H9 (cell line): ENCODE data around the gene ANO2. TPM values are rescaled to one million over a fixed set of nuclear protein-coding genes. Genes with fewer than 3 reads are reported as not detected.

Experiments
- DNase-seq: peaks from one replicate; pipeline ENCODE4 v3.0.0-alpha.2; 2017
- H2AFZ ChIP-seq: one replicate; pipeline ENCODE4 v1.6.1; 2013; ENCODE audit warnings: mild to moderate bottlenecking, low read length, control low read depth, moderate library complexity
- H2AK5ac ChIP-seq: 2 replicates; pipeline ENCODE4 v1.6.1; 2013; ENCODE audit warnings: low read length, control low read depth, mixed read lengths; ENCODE audit not compliant: insufficient read length
- H2BK120ac ChIP-seq: one replicate; pipeline ENCODE4 v1.6.1; 2013; ENCODE audit warnings: low read depth, mild to moderate bottlenecking, low read length, control low read depth, inconsistent platforms; ENCODE audit not compliant: poor library complexity, severe bottlenecking
- H2BK12ac ChIP-seq: 2 replicates; pipeline ENCODE4 v1.6.1; 2013; ENCODE audit warnings: low read length, control low read depth, mixed read lengths, low read depth; ENCODE audit not compliant: insufficient read length
- H2BK15ac ChIP-seq: 2 replicates; pipeline ENCODE4 v1.6.1; 2013; ENCODE audit warnings: low read depth, low read length, control low read depth
- H2BK20ac ChIP-seq: one replicate; pipeline ENCODE4 v1.6.1; 2013; ENCODE audit warnings: low read depth, mild to moderate bottlenecking, low read length, control low read depth, inconsistent platforms; ENCODE audit not compliant: poor library complexity, severe bottlenecking
- H2BK5ac ChIP-seq: 2 replicates; pipeline ENCODE4 v1.6.1; 2013; ENCODE audit warnings: low read length, control low read depth, mixed read lengths; ENCODE audit not compliant: insufficient read length
- H3K14ac ChIP-seq: 2 replicates; pipeline ENCODE4 v1.6.1; 2013; ENCODE audit warnings: low read length, control low read depth; ENCODE audit not compliant: insufficient read depth
- H3K18ac ChIP-seq: 2 replicates; pipeline ENCODE4 v1.6.1; 2013; ENCODE audit warnings: low read depth, mild to moderate bottlenecking, mixed read lengths, low read length, control low read depth; ENCODE audit not compliant: insufficient read length
- H3K23ac ChIP-seq: 2 replicates; pipeline ENCODE4 v1.6.1; 2013; ENCODE audit warnings: low read length, control low read depth, mixed read lengths, low read depth; ENCODE audit not compliant: insufficient read length
- H3K23me2 ChIP-seq: 2 replicates; pipeline ENCODE4 v1.6.1; 2013; ENCODE audit warnings: low read depth, mild to moderate bottlenecking, mixed read lengths, low read length, control low read depth; ENCODE audit not compliant: insufficient read length, poor library complexity, severe bottlenecking
- H3K27ac ChIP-seq: 2 replicates; pipeline ENCODE4 v1.5.1; 2013; ENCODE audit warnings: low read length, control low read depth, mixed read lengths, low read depth; ENCODE audit not compliant: insufficient read length
- H3K27me3 ChIP-seq: 2 replicates; pipeline ENCODE4 v1.6.1; 2013; ENCODE audit warnings: low read length, control low read depth, inconsistent platforms; ENCODE audit not compliant: insufficient read depth
- H3K4ac ChIP-seq: 2 replicates; pipeline ENCODE4 v1.6.1; 2013; ENCODE audit warnings: low read depth, mild to moderate bottlenecking, control low read depth, inconsistent platforms, low read length, moderate library complexity
- H3K4me1 ChIP-seq: 2 replicates; pipeline ENCODE4 v1.6.1; 2013; ENCODE audit warnings: low read length, control low read depth, inconsistent platforms; ENCODE audit not compliant: insufficient read depth
- H3K4me2 ChIP-seq: 2 replicates; pipeline ENCODE4 v1.6.1; 2013; ENCODE audit warnings: low read length, control low read depth, mixed read lengths; ENCODE audit not compliant: insufficient read length, insufficient read depth
- H3K56ac ChIP-seq: 2 replicates; pipeline ENCODE4 v1.6.1; 2013; ENCODE audit warnings: low read depth, mild to moderate bottlenecking, mixed read lengths, low read length, control low read depth; ENCODE audit not compliant: insufficient read length
- H3K79me1 ChIP-seq: 2 replicates; pipeline ENCODE4 v1.6.1; 2013; ENCODE audit warnings: low read depth, mild to moderate bottlenecking, moderate library complexity, low read length, control low read depth, inconsistent platforms; ENCODE audit not compliant: insufficient read depth, poor library complexity, severe bottlenecking
- H3K79me2 ChIP-seq: 2 replicates; pipeline ENCODE4 v1.6.1; 2013; ENCODE audit warnings: low read length, control low read depth, inconsistent platforms; ENCODE audit not compliant: insufficient read depth
- H3K9ac ChIP-seq: 2 replicates; pipeline ENCODE4 v1.6.1; 2013; ENCODE audit warnings: low read length, control low read depth, mixed read lengths; ENCODE audit not compliant: insufficient read length; ENCODE audit errors: extremely low read depth
- H3K9me3 ChIP-seq: one replicate; pipeline ENCODE4 v1.6.1; 2013; ENCODE audit warnings: low read depth, low read length, inconsistent platforms; ENCODE audit not compliant: control insufficient read depth
- H3T11ph ChIP-seq: one replicate; pipeline ENCODE4 v1.6.1; 2013; ENCODE audit warnings: mild to moderate bottlenecking, low read length, control low read depth, inconsistent platforms
- H4K20me1 ChIP-seq: one replicate; pipeline ENCODE4 v1.6.1; 2013; ENCODE audit not compliant: control insufficient read depth, insufficient read length, insufficient read depth
- H4K5ac ChIP-seq: 2 replicates; pipeline ENCODE4 v1.6.1; 2013; ENCODE audit warnings: low read depth, mild to moderate bottlenecking, mixed read lengths, low read length, control low read depth; ENCODE audit not compliant: insufficient read length
- H4K8ac ChIP-seq: replicated peaks from 2 replicates; pipeline ENCODE4 v1.6.1; 2013; ENCODE audit warnings: low read length, control low read depth, mixed read lengths, low read depth; ENCODE audit not compliant: insufficient read length
- H4K91ac ChIP-seq: 2 replicates; pipeline ENCODE4 v1.6.1; 2013; ENCODE audit warnings: low read depth, mild to moderate bottlenecking, moderate library complexity, mixed read lengths, low read length, control low read depth; ENCODE audit not compliant: insufficient read length
- H3K27ac Mint-ChIP-seq, 3 experiments: 2 replicates in 2 of 3; 3 replicates in 1 of 3; pipeline ENCODE4 v1.8.0; 2020 to 2021; ENCODE audit warnings: mixed read lengths in 3 of 3, mild to moderate bottlenecking in 1 of 3, moderate library complexity in 1 of 3
- H3K27me3 Mint-ChIP-seq: 2 replicates; pipeline ENCODE4 v1.8.0; 2021; ENCODE audit warnings: low read depth, mild to moderate bottlenecking, moderate library complexity, mixed read lengths
- H3K36me3 Mint-ChIP-seq, 3 experiments: 2 replicates in 2 of 3; 3 replicates in 1 of 3; pipeline ENCODE4 v1.8.0; 2020 to 2021; ENCODE audit warnings: low read depth in 3 of 3, mixed read lengths in 3 of 3; ENCODE audit not compliant: insufficient read depth in 1 of 3
- H3K4me1 Mint-ChIP-seq, 2 experiments: 2 replicates each; pipeline ENCODE4 v1.8.0; 2020; ENCODE audit warnings: mixed read lengths in 2 of 2
- H3K4me3 Mint-ChIP-seq, 2 experiments: 2 replicates in 1 of 2; 3 replicates in 1 of 2; pipeline ENCODE4 v1.8.0; 2020 to 2021; ENCODE audit warnings: mild to moderate bottlenecking in 2 of 2, mixed read lengths in 2 of 2, moderate library complexity in 1 of 2
- H3K9me3 Mint-ChIP-seq, 2 experiments: 2 replicates in 1 of 2; 3 replicates in 1 of 2; pipeline ENCODE4 v1.8.0; 2020; ENCODE audit warnings: mild to moderate bottlenecking in 2 of 2, mixed read lengths in 2 of 2, moderate library complexity in 1 of 2
- WGBS: extraction: QIAGEN DNeasy Blood & Tissue Kit; methylation state at CpG from one replicate; pipeline ENCODE4 v1.1.7; 2013; ENCODE audit warnings: missing lambda C conversion rate, low lambda C conversion rate, mixed read lengths; ENCODE audit not compliant: insufficient read length; ENCODE audit errors: extremely low coverage; 5-methylcytosine and 5-hydroxymethylcytosine counted together
- total RNA-seq: library from RNA; stranded (reverse); gene quantifications from 2 replicates; pipeline ENCODE4 v1.2.1, GENCODE V29; 2021
- TF ChIP-seq, protein P1 (sequence below): fragments of 200-600 bp; sonication (generic); conservative IDR thresholded peaks from 3 replicates; pipeline ENCODE4 v1.8.0; 2021; ENCODE audit warnings: antibody characterized with exemption, mild to moderate bottlenecking

The ANO2 gene
- total RNA-seq, 1 experiment from 2014 or later, result 3.8 TPM

DNA sequence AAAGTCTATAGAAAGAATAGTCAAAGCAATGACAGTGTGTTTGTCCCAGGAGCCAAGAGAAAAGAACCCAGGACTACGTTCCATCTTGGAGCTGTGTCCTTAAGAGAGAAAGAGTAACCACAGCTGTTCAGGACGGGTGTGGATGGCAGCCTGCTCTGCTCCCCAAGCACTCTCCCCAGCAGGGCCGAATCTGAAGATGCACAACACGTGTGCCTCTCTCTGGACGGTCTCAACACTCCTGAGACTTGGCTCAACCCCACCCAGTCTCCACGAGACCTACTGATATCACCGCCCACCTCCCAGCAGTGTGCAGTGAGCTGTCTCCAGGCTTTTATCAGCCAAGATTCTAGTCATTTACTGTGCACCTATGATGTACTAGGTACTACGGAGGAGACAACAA, 27.3 kb upstream of the ANO2 start:
- Histone ChIP-seq H3K79me1 (no peaks in the 10 kb centered on the region), H3K79me2 (no peaks in the 10 kb centered on the region), H2BK5ac (no peak overlapping the region), H4K5ac (no peak overlapping the region), H2AK5ac (no peak overlapping the region), H3K56ac (no peak overlapping the region), H3K4me2 (no peak overlapping the region), H3K27me3 (no peaks in the 10 kb centered on the region), H4K8ac (no peak overlapping the region), H4K91ac (no peak overlapping the region), H2BK12ac (no peak overlapping the region), H3K9ac (no peak overlapping the region), H2AFZ (no peak overlapping the region), H2BK15ac (no peak overlapping the region), H3K27ac (no peak overlapping the region), H2BK120ac (no peak overlapping the region), H2BK20ac (no peak overlapping the region), H3K4ac (no peak overlapping the region), H3T11ph (no peak overlapping the region), H3K14ac (no peak overlapping the region), H3K23me2 (no peaks in the 10 kb centered on the region), H3K18ac (no peak overlapping the region), H3K9me3 (no peaks in the 10 kb centered on the region), H4K20me1 (no peaks in the 10 kb centered on the region), H3K4me1 (no peaks in the 10 kb centered on the region), H3K23ac (no peak overlapping the region)
- no CpG with 5 or more reads among the region's 8 CpGs for WGBS
- DNase-seq, result no peak
- Mint-ChIP-seq H3K4me3 (no peak overlapping the region), H3K27ac (no peak overlapping the region), H3K36me3 (no peaks in the 10 kb centered on the region; a peak in 1 of 7 replicates), H3K27me3 (peaks cover 32% of the 10 kb centered on the region), H3K4me1 (peaks cover 3 to 12% of the 10 kb centered on the region in 2 experiments; a peak in 2 of 4 replicates), H3K9me3 (no peaks in the 10 kb centered on the region)
- TF ChIP-seq, protein P1, sequence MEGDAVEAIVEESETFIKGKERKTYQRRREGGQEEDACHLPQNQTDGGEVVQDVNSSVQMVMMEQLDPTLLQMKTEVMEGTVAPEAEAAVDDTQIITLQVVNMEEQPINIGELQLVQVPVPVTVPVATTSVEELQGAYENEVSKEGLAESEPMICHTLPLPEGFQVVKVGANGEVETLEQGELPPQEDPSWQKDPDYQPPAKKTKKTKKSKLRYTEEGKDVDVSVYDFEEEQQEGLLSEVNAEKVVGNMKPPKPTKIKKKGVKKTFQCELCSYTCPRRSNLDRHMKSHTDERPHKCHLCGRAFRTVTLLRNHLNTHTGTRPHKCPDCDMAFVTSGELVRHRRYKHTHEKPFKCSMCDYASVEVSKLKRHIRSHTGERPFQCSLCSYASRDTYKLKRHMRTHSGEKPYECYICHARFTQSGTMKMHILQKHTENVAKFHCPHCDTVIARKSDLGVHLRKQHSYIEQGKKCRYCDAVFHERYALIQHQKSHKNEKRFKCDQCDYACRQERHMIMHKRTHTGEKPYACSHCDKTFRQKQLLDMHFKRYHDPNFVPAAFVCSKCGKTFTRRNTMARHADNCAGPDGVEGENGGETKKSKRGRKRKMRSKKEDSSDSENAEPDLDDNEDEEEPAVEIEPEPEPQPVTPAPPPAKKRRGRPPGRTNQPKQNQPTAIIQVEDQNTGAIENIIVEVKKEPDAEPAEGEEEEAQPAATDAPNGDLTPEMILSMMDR, result no peak
